BLaER1 treated with 17β-estradiol and CSF1 and Interleukin-3, amounts not matched to agents 10 nM and 100 nM (cell line): ENCODE data around the gene EXOC3L4.
"Not testable (repeated sequence)": the region's sequence is repeated elsewhere in the genome, so short reads cannot be mapped to it uniquely, and the experiment has no call there.

ENCODE experiments used
- H3K27ac ChIP-seq, 11 experiments: shearing (Covaris generic); formaldehyde crosslinking; 2 replicates each; pipeline ENCODE4 v1.8.1; 2022
- H3K27me3 ChIP-seq, 11 experiments: shearing (Covaris generic); formaldehyde crosslinking; 2 replicates each; pipeline ENCODE4 v1.8.1; 2022
- H3K36me3 ChIP-seq, 11 experiments: shearing (Covaris generic); formaldehyde crosslinking; 2 replicates each; pipeline ENCODE4 v1.8.1; 2022
- H3K4me1 ChIP-seq, 10 experiments: shearing (Covaris generic); formaldehyde crosslinking; 2 replicates each; pipeline ENCODE4 v1.8.1; 2022
- H3K4me2 ChIP-seq, 11 experiments: shearing (Covaris generic); formaldehyde crosslinking; 2 replicates each; pipeline ENCODE4 v1.8.1; 2022
- H3K4me3 ChIP-seq, 10 experiments: shearing (Covaris generic); formaldehyde crosslinking; 2 replicates each; pipeline ENCODE4 v1.8.1; 2022
- H3K9ac ChIP-seq, 11 experiments: shearing (Covaris generic); formaldehyde crosslinking; 2 replicates each; pipeline ENCODE4 v1.8.1; 2022
- H3K9me3 ChIP-seq, 11 experiments: shearing (Covaris generic); formaldehyde crosslinking; replicated peaks in 1 of 11; 2 replicates each; pipeline ENCODE4 v1.8.1; 2022
- H4K20me1 ChIP-seq, 11 experiments: shearing (Covaris generic); formaldehyde crosslinking; 2 replicates each; pipeline ENCODE4 v1.8.1; 2022
- Cebpa-rat ChIP-seq, 11 experiments: shearing (Covaris generic); IDR thresholded peaks; 2 replicates each; pipeline ENCODE4 v1.8.1; 2022

Gene EXOC3L4

GRCh38 chr14:103118018-103118662 lies 23.6 kb downstream of the EXOC3L4 start:
- H3K9me3 ChIP-seq, result no peaks in the 10 kb centered on the region
- H3K9ac ChIP-seq, result peak overlapping the region; percentile 30 to 73 (median 67); a peak in 18 of 22 replicates
- H3K4me1 ChIP-seq, result peaks cover 93 to 99% (median 98%) of the 10 kb centered on the region in 10 experiments
- H3K27ac ChIP-seq, result peak overlapping the region; percentile 56 to 98 (median 95)
- peak overlapping the region; percentile 81 to 100 (median 98) for H3K4me2 ChIP-seq
- H3K27me3 ChIP-seq, result no peaks in the 10 kb centered on the region
- H3K36me3 ChIP-seq, result no peaks in the 10 kb centered on the region
- TF ChIP-seq Cebpa-rat (IDR thresholded peaks at IDR 0.05), result no peak
- no peaks in the 10 kb centered on the region for H4K20me1 ChIP-seq
- peak overlapping the region in 5 of 10 experiments; percentile 15 to 55 (median 21); a peak in 6 of 20 replicates for H3K4me3 ChIP-seq

DNA sequence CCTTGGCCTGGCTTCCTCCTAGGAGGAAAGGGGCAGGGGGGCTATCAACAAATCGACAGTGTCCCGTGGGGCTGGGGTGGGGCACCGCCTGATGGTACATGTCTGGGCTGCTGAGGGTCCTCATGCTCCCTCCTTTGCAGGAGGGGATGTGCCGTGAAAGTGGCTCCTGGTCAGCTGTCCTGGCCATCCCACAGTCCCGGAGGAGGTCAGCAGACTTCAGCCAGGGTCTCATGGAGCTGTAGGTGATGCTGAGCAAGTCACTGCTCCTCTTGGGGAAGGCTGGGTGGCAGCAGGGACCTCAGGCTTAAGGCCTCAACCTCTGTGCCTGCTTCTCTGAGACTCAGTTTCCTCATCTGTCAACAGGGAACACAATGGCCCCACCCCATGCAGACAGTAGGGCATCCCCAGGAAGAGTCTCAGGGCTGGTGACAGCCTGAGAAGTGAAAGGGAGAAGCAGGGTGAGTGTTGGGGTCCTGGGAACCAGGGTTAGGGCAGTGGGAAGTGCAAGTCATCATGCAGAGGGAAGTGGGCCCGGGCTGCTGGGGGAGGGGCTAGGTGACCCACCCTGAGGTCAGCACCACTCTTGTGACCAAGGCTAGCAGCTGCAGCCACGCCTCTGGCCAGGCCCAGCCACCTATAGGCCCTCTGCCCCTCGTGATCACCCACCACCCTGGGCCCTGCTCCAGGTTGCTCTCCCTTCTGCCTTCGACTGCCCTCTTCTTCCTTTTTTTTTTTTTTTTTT lies 24.3 kb downstream of the EXOC3L4 start:
- Histone ChIP-seq H3K4me3 (peak overlapping the region in 5 of 10 experiments; percentile 15 to 55 (median 21); a peak in 6 of 20 replicates), H3K36me3 (no peaks in the 10 kb centered on the region), H3K9ac (peak overlapping the region; percentile 30 to 73 (median 67); a peak in 20 of 22 replicates), H3K4me2 (peak overlapping the region; percentile 81 to 100 (median 98)), H4K20me1 (peaks cover 0 to 2% (median 0%) of the 10 kb centered on the region in 11 experiments; a peak in 2 of 22 replicates), H3K4me1 (peaks cover 86 to 94% (median 92%) of the 10 kb centered on the region in 10 experiments), H3K9me3 (no peaks in the 10 kb centered on the region), H3K27me3 (no peaks in the 10 kb centered on the region), H3K27ac (peak overlapping the region; percentile 56 to 98 (median 95))
- no peak for TF ChIP-seq Cebpa-rat (IDR thresholded peaks at IDR 0.05)

- H3K27ac ChIP-seq, result peak overlapping the region in 10 of 11 experiments; percentile 69 to 98 (median 95); a peak in 18 of 22 replicates
Observed at GRCh38 chr14:103119527-103119926, 25.0 kb downstream of the EXOC3L4 start.

DNA sequence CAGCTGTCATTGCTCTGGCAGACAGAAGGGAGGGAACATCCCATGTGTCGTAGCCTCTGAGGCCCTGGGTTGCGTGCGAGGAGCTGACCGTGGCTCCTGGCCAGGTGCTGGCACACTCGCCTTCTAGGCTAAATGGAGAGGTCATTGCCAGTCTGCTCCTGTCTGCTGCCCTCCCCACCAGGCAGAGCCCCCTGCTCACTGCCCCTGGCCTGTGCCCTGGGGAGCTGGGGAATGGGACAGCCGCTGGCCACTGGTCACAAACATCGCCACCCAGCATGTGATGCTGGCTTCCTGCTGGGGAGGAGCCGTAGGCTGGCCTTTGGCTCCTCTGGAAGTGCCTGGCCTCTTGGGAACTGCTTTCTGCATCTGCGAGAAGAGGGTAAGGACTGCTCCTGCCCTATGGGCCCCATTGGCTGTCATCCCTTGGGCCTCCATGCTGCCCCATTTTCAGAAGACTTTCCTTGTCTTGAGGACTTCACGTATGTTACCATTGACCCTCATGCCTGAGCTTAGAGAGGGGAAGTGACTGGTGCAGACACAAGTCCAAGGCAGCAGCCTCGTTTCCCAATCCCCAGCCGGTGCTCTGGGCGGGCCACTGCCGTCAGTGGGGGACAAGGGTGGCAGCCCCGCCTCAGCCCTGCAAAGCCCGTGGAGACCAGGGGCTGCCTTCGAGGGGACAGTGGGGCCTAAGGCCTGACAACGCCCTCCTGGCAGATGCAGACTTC lies 26.8 kb downstream of the EXOC3L4 start:
- Histone ChIP-seq H4K20me1 (peaks cover 14 to 26% (median 24%) of the 10 kb centered on the region in 11 experiments; a peak in 21 of 22 replicates), H3K27ac (peak overlapping the region; percentile 6 to 98 (median 95); a peak in 20 of 22 replicates), H3K9me3 (no peaks in the 10 kb centered on the region), H3K4me1 (peaks cover 83 to 92% (median 90%) of the 10 kb centered on the region in 10 experiments), H3K9ac (peak overlapping the region in 9 of 11 experiments; percentile 18 to 96 (median 93); a peak in 16 of 22 replicates), H3K4me3 (peak overlapping the region in 3 of 10 experiments; percentile 6 to 31 (median 31); a peak in 4 of 20 replicates), H3K36me3 (peaks cover 3 to 18% (median 9%) of the 10 kb centered on the region in 11 experiments; a peak in 20 of 22 replicates), H3K27me3 (no peaks in the 10 kb centered on the region), H3K4me2 (peak overlapping the region; percentile 89 to 100 (median 98))
- TF ChIP-seq Cebpa-rat (IDR thresholded peaks at IDR 0.05), result no peak

More at GRCh38 chr14:103119527-103119926, 25.0 kb downstream of the EXOC3L4 start:
- H3K4me3 ChIP-seq, H3K36me3 ChIP-seq, H3K9me3 ChIP-seq, H3K27me3 ChIP-seq, H4K20me1 ChIP-seq: not testable (repeated sequence)
- peak overlapping the region in 5 of 11 experiments; percentile 58 to 73 (median 71); a peak in 10 of 22 replicates for H3K9ac ChIP-seq
- peaks cover 82 to 94% (median 92%) of the 10 kb centered on the region in 10 experiments for H3K4me1 ChIP-seq
- H3K4me2 ChIP-seq, result peak overlapping the region; percentile 81 to 100 (median 98)

DNA sequence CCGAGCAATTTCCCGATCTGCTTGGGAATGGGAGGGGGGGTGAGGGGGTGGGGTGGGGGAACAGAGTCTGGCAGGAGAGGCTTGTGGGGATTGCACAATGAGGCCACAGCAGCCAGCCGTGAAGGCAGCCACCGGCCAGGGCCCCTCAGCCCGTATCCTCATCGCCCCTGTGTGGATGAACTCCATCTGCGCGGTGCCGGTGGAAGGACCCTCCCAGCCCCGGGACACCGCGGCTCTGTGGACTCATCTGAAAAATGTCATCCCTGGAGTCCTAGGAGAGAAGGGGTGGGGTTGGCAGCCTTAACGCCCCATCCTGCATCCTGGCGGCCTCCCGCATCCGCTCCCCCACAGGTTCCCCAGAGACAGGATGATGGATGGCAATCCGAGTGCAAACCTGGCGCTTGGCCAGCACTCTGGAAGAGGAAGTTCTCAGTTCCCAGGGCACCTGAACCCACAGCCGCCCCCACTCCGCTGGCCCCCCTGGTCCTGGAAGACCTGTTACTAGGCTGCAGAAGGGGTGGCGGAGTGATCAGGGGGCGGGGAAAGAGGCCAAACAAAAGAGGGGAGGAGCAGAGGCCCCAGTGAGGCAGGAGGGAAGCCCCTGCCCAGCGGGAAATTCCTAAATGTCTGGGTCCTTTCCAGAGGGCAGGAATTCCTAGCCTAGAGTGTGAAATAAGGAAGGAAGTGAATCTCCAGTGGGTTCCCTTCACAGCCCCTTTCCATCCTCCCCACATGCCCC lies 27.5 kb downstream of the EXOC3L4 start:
- peak in 4 of 11 experiments; percentile 21 to 55 (median 34); a peak in 3 of 22 replicates for TF ChIP-seq Cebpa-rat (IDR thresholded peaks at IDR 0.05)
- Histone ChIP-seq H3K4me3 (peak overlapping the region; percentile 71 to 89 (median 79); a peak in 19 of 20 replicates), H3K36me3 (peaks cover 9 to 25% (median 17%) of the 10 kb centered on the region in 11 experiments; a peak in 20 of 22 replicates), H3K9ac (peak overlapping the region; percentile 92 to 96 (median 95); a peak in 21 of 22 replicates), H3K4me2 (peak overlapping the region; percentile 89 to 100 (median 98)), H3K4me1 (peaks cover 82 to 91% (median 85%) of the 10 kb centered on the region in 10 experiments), H3K27me3 (no peaks in the 10 kb centered on the region), H3K9me3 (no peaks in the 10 kb centered on the region), H3K27ac (peak overlapping the region; percentile 82 to 98 (median 95); a peak in 21 of 22 replicates), H4K20me1 (peaks cover 14 to 33% (median 31%) of the 10 kb centered on the region in 11 experiments; a peak in 21 of 22 replicates)

- Histone ChIP-seq H3K36me3 (peaks cover 9 to 29% (median 20%) of the 10 kb centered on the region in 11 experiments; a peak in 21 of 22 replicates), H3K27ac (peak overlapping the region; percentile 82 to 98 (median 95)), H4K20me1 (peaks cover 14 to 39% (median 36%) of the 10 kb centered on the region in 11 experiments; a peak in 21 of 22 replicates), H3K27me3 (no peaks in the 10 kb centered on the region), H3K9ac (peak overlapping the region; percentile 92 to 96 (median 95)), H3K4me2 (peak overlapping the region; percentile 89 to 100 (median 98)), H3K4me3 (peak overlapping the region; percentile 71 to 89 (median 79)), H3K4me1 (peaks cover 77 to 89% (median 83%) of the 10 kb centered on the region in 10 experiments), H3K9me3 (no peaks in the 10 kb centered on the region)
- TF ChIP-seq Cebpa-rat (IDR thresholded peaks at IDR 0.05), result no peak
Observed at GRCh38 chr14:103122585-103122946, 28.0 kb downstream of the EXOC3L4 start.

- Histone ChIP-seq H3K27ac (peak within 1 kb of the TSS; percentile 88 to 98 (median 95)), H3K9ac (peak within 1 kb of the TSS; percentile 92 to 96 (median 95))
Observed at GRCh38 chr14:103122947-103123633, 28.6 kb downstream of the EXOC3L4 start, which contains the start of gene TNFAIP2. TNFAIP2 (plus strand) TSS chr14:103123461; CDS start chr14:103126458, 2,997 bp downstream.

More at GRCh38 chr14:103122947-103123633, 28.6 kb downstream of the EXOC3L4 start, which contains the start of gene TNFAIP2:
- H4K20me1 ChIP-seq, result peaks cover 19 to 44% (median 41%) of the 10 kb centered on the region in 11 experiments
- no peak for TF ChIP-seq Cebpa-rat (IDR thresholded peaks at IDR 0.05)
- no peaks in the 10 kb centered on the region for H3K27me3 ChIP-seq
- H3K4me3 ChIP-seq, result peak within 1 kb of the TSS; percentile 71 to 89 (median 79)
- H3K4me2 ChIP-seq, result peak within 1 kb of the TSS; percentile 89 to 100 (median 98)
- H3K4me1 ChIP-seq, result peaks cover 73 to 90% (median 84%) of the 10 kb centered on the region in 10 experiments
- no peaks in the 10 kb centered on the region for H3K9me3 ChIP-seq
- H3K36me3 ChIP-seq, result peaks cover 9 to 34% (median 26%) of the 10 kb centered on the region in 11 experiments; a peak in 21 of 22 replicates
